Esophagus muscularis mucosa (tissue), 3 donors: ENCODE data around the gene S100A2.
"Not testable (repeated sequence)": the region's sequence is repeated elsewhere in the genome, so short reads cannot be mapped to it uniquely, and the experiment has no call there.

ENCODE experiments used
- EP300 ChIP-seq: sonication (generic); formaldehyde crosslinking; IDR thresholded peaks from one replicate; pipeline ENCODE4 v1.6.1; 2017; ENCODE audit warnings: antibody characterized with exemption
- TF ChIP-seq, protein P1 (sequence below), 3 experiments: fragments of 200-600 bp in 2 of 3; fragments of 450-650 bp in 1 of 3; sonication (generic) in 2 of 3; IDR thresholded peaks; one replicate each; pipeline ENCODE4 v1.5.1; 2017 to 2019; ENCODE audit warnings: antibody characterized with exemption in 3 of 3, mild to moderate bottlenecking in 2 of 3, moderate library complexity in 1 of 3

DNA sequence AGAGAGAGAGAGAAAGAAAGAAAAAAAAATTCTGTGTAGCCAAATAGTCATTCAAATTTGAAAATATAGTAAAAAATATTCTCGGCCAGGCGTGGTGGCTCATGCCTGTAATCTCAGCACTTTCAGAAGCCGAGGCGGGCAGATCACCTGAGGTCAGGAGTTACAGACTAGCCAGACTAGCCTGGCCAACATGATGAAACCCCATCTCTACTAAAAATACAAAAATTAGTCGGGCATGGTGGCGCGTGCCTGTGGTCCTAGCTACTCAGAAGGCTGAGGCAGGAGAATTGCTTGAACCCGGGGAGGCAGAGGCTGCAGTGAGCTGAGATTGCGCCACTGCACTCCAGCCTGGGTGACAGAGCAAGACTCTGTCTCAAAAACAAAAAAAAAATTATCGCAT lies 22.4 kb upstream of the S100A2 start:
- not testable (repeated sequence) for TF ChIP-seq EP300
- TF ChIP-seq, protein P1, sequence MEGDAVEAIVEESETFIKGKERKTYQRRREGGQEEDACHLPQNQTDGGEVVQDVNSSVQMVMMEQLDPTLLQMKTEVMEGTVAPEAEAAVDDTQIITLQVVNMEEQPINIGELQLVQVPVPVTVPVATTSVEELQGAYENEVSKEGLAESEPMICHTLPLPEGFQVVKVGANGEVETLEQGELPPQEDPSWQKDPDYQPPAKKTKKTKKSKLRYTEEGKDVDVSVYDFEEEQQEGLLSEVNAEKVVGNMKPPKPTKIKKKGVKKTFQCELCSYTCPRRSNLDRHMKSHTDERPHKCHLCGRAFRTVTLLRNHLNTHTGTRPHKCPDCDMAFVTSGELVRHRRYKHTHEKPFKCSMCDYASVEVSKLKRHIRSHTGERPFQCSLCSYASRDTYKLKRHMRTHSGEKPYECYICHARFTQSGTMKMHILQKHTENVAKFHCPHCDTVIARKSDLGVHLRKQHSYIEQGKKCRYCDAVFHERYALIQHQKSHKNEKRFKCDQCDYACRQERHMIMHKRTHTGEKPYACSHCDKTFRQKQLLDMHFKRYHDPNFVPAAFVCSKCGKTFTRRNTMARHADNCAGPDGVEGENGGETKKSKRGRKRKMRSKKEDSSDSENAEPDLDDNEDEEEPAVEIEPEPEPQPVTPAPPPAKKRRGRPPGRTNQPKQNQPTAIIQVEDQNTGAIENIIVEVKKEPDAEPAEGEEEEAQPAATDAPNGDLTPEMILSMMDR (IDR thresholded peaks at IDR 0.05) = not testable (repeated sequence)
